Activated T-cell treated with anti-CD3 and anti-CD28 coated beads, Interleukin-2, amount 50 U/mL, for 72 hours (primary cell): ENCODE results near the gene NRG3. TPM values are rescaled to one million over a fixed set of nuclear protein-coding genes. Genes with fewer than 3 reads are reported as not detected.

ENCODE experiments used
- ATAC-seq, 2 donors: fragments of 150-1000 bp; cut with Tn5 transposase; replicated peaks in 1 of 2; 2 replicates each; pipeline ENCODE4 v1.10.0; 2021; ENCODE audit warnings: moderate library complexity in 2 of 2, mild to moderate bottlenecking in 1 of 2
- DNase-seq, 2 donors: peaks; one replicate each; pipeline ENCODE4 v3.0.0; 2021 to 2022; ENCODE audit warnings: mixed read lengths in 1 of 2
- H3K27ac Mint-ChIP-seq: one replicate; pipeline ENCODE4 v1.8.0; 2022; ENCODE audit warnings: mild to moderate bottlenecking, moderate library complexity, mixed read lengths
- H3K27me3 Mint-ChIP-seq: one replicate; pipeline ENCODE4 v1.8.0; 2022; ENCODE audit warnings: low read depth, mixed read lengths
- H3K36me3 Mint-ChIP-seq, 2 donors: one replicate each; pipeline ENCODE4 v1.8.0; 2022; ENCODE audit warnings: mixed read lengths in 2 of 2, mild to moderate bottlenecking in 1 of 2; ENCODE audit not compliant: insufficient read depth in 2 of 2
- H3K4me1 Mint-ChIP-seq: one replicate; pipeline ENCODE4 v1.8.0; 2022; ENCODE audit warnings: low read depth, mixed read lengths
- H3K4me3 Mint-ChIP-seq, 2 donors: one replicate each; pipeline ENCODE4 v1.8.0; 2022; ENCODE audit warnings: mild to moderate bottlenecking in 2 of 2, mixed read lengths in 2 of 2, moderate library complexity in 2 of 2
- H3K9me3 Mint-ChIP-seq, 2 donors: one replicate each; pipeline ENCODE4 v1.8.0; 2022; ENCODE audit warnings: mixed read lengths in 2 of 2
- total RNA-seq, 2 donors: library from RNA; stranded (reverse); gene quantifications; one replicate each; pipeline ENCODE4 v1.2.3, GENCODE V29; 2022

NRG3 gene
- not detected for total RNA-seq

GRCh38 chr10:81874875-81875466 lies at the start of gene NRG3:
TSS of gene NRG3 (plus strand) at chr10:81875194.
- Mint-ChIP-seq H3K4me1 (peaks cover 11% of the 10 kb centered on the region), H3K4me3 (peak within 1 kb of the TSS; percentile 57 to 76), H3K27me3 (peaks cover 55% of the 10 kb centered on the region), H3K9me3 (no peaks in the 10 kb centered on the region), H3K36me3 (peaks cover 0 to 3% of the 10 kb centered on the region in 2 donors), H3K27ac (no peak within 1 kb of the TSS)
- ATAC-seq: peak; percentile 39 to 41
- peak in 1 of 2 donors; percentile 1 for DNase-seq

- H3K36me3 Mint-ChIP-seq: no peaks in the 10 kb centered on the region
- DNase-seq (no peak), ATAC-seq (no peak)
- no peaks in the 10 kb centered on the region for H3K27me3 Mint-ChIP-seq
- peaks cover 2 to 9% of the 10 kb centered on the region in 2 donors for H3K9me3 Mint-ChIP-seq
- no peaks in the 10 kb centered on the region for H3K4me1 Mint-ChIP-seq
- H3K4me3 Mint-ChIP-seq: no peak overlapping the region
- H3K27ac Mint-ChIP-seq: no peak overlapping the region
Observed at GRCh38 chr10:81828251-81828650, 46.7 kb upstream of the NRG3 start.

- H3K27ac Mint-ChIP-seq: no peak overlapping the region
Observed at GRCh38 chr10:81831060-81831459, 43.9 kb upstream of the NRG3 start.

GRCh38 chr10:81838950-81839349 lies 36.0 kb upstream of the NRG3 start:
- Mint-ChIP-seq H3K27ac (no peak overlapping the region), H3K27me3 (peaks cover 5% of the 10 kb centered on the region), H3K36me3 (no peaks in the 10 kb centered on the region), H3K4me3 (no peak overlapping the region), H3K9me3 (no peaks in the 10 kb centered on the region), H3K4me1 (no peaks in the 10 kb centered on the region)
- ATAC-seq: no peak
- no peak for DNase-seq

More at GRCh38 chr10:81831060-81831459, 43.9 kb upstream of the NRG3 start:
- ATAC-seq (no peak), DNase-seq (no peak)
- peaks cover 2 to 7% of the 10 kb centered on the region in 2 donors for H3K9me3 Mint-ChIP-seq
- no peak overlapping the region for H3K4me3 Mint-ChIP-seq
- no peaks in the 10 kb centered on the region for H3K36me3 Mint-ChIP-seq
- H3K27me3 Mint-ChIP-seq: no peaks in the 10 kb centered on the region
- H3K4me1 Mint-ChIP-seq: no peaks in the 10 kb centered on the region

- peaks cover 5% of the 10 kb centered on the region for H3K27me3 Mint-ChIP-seq
- H3K4me3 Mint-ChIP-seq: no peak overlapping the region
- H3K27ac Mint-ChIP-seq: no peak overlapping the region
- ATAC-seq: no peak
- H3K4me1 Mint-ChIP-seq: no peaks in the 10 kb centered on the region
- peaks cover 0 to 2% of the 10 kb centered on the region in 2 donors for H3K9me3 Mint-ChIP-seq
- H3K36me3 Mint-ChIP-seq: no peaks in the 10 kb centered on the region
- no peak for DNase-seq
Observed at GRCh38 chr10:81843042-81843441, 32.0 kb upstream of the NRG3 start.

GRCh38 chr10:81847675-81848074 lies 27.3 kb upstream of the NRG3 start:
- ATAC-seq (no peak), DNase-seq (no peak)
- Mint-ChIP-seq H3K4me3 (no peak overlapping the region), H3K9me3 (peaks cover 1 to 2% of the 10 kb centered on the region in 2 donors), H3K27me3 (no peaks in the 10 kb centered on the region), H3K36me3 (no peaks in the 10 kb centered on the region), H3K4me1 (no peaks in the 10 kb centered on the region), H3K27ac (no peak overlapping the region)

- Mint-ChIP-seq H3K27me3 (no peaks in the 10 kb centered on the region), H3K36me3 (no peaks in the 10 kb centered on the region), H3K9me3 (peaks cover 2% of the 10 kb centered on the region in 2 donors), H3K27ac (no peak overlapping the region), H3K4me3 (no peak overlapping the region), H3K4me1 (no peaks in the 10 kb centered on the region)
- DNase-seq (no peak), ATAC-seq (no peak)
Observed at GRCh38 chr10:81848514-81848913, 26.5 kb upstream of the NRG3 start.

- no peaks in the 10 kb centered on the region for H3K36me3 Mint-ChIP-seq
- H3K27me3 Mint-ChIP-seq: no peaks in the 10 kb centered on the region
- peaks cover 2 to 3% of the 10 kb centered on the region in 2 donors for H3K9me3 Mint-ChIP-seq
- H3K4me3 Mint-ChIP-seq: no peak overlapping the region
- no peak for ATAC-seq
- no peak overlapping the region for H3K27ac Mint-ChIP-seq
- no peaks in the 10 kb centered on the region for H3K4me1 Mint-ChIP-seq
- DNase-seq: no peak
Observed at GRCh38 chr10:81848931-81849330, 26.1 kb upstream of the NRG3 start.

GRCh38 chr10:81862596-81862995 lies 12.4 kb upstream of the NRG3 start:
- Mint-ChIP-seq H3K9me3 (peaks cover 0 to 4% of the 10 kb centered on the region in 2 donors), H3K27ac (no peak overlapping the region), H3K36me3 (no peaks in the 10 kb centered on the region), H3K4me1 (no peaks in the 10 kb centered on the region), H3K4me3 (no peak overlapping the region), H3K27me3 (no peaks in the 10 kb centered on the region)
- DNase-seq (no peak), ATAC-seq (no peak)

- Mint-ChIP-seq H3K4me1 (no peaks in the 10 kb centered on the region), H3K9me3 (peaks cover 0 to 5% of the 10 kb centered on the region in 2 donors), H3K27ac (no peak overlapping the region), H3K27me3 (no peaks in the 10 kb centered on the region), H3K4me3 (no peak overlapping the region), H3K36me3 (no peaks in the 10 kb centered on the region)
- DNase-seq (no peak), ATAC-seq (no peak)
Observed at GRCh38 chr10:81863771-81864170, 11.2 kb upstream of the NRG3 start.

GRCh38 chr10:81865581-81865980 lies 9.4 kb upstream of the NRG3 start:
- ATAC-seq (no peak), DNase-seq (no peak)
- Mint-ChIP-seq H3K4me1 (no peaks in the 10 kb centered on the region), H3K27ac (no peak overlapping the region), H3K9me3 (peaks cover 0 to 5% of the 10 kb centered on the region in 2 donors), H3K4me3 (no peak overlapping the region), H3K36me3 (no peaks in the 10 kb centered on the region), H3K27me3 (no peaks in the 10 kb centered on the region)

- ATAC-seq (no peak), DNase-seq (no peak)
- H3K9me3 Mint-ChIP-seq: peaks cover 0 to 2% of the 10 kb centered on the region in 2 donors
- H3K27me3 Mint-ChIP-seq: peaks cover 5% of the 10 kb centered on the region
- no peak overlapping the region for H3K4me3 Mint-ChIP-seq
- no peak overlapping the region for H3K27ac Mint-ChIP-seq
- no peaks in the 10 kb centered on the region for H3K4me1 Mint-ChIP-seq
- no peaks in the 10 kb centered on the region for H3K36me3 Mint-ChIP-seq
Observed at GRCh38 chr10:81866753-81867152, 8.2 kb upstream of the NRG3 start.

GRCh38 chr10:81870472-81870871 lies 4.5 kb upstream of the NRG3 start:
- H3K27ac Mint-ChIP-seq: no peak overlapping the region
- H3K9me3 Mint-ChIP-seq: peaks cover 0 to 2% of the 10 kb centered on the region in 2 donors
- peaks cover 15% of the 10 kb centered on the region for H3K27me3 Mint-ChIP-seq
- ATAC-seq (no peak), DNase-seq (no peak)
- no peak overlapping the region for H3K4me3 Mint-ChIP-seq
- no peaks in the 10 kb centered on the region for H3K36me3 Mint-ChIP-seq
- no peaks in the 10 kb centered on the region for H3K4me1 Mint-ChIP-seq

- peaks cover 0 to 3% of the 10 kb centered on the region in 2 donors for H3K36me3 Mint-ChIP-seq
- H3K27me3 Mint-ChIP-seq: peaks cover 25% of the 10 kb centered on the region
- peaks cover 9% of the 10 kb centered on the region for H3K4me1 Mint-ChIP-seq
- no peak overlapping the region for H3K4me3 Mint-ChIP-seq
- DNase-seq: no peak
- H3K27ac Mint-ChIP-seq: no peak overlapping the region
- no peak for ATAC-seq
- H3K9me3 Mint-ChIP-seq: peaks cover 0 to 2% of the 10 kb centered on the region in 2 donors
Observed at GRCh38 chr10:81871558-81871957, 3.4 kb upstream of the NRG3 start.
